ENCODE measurements around the gene KIF4B. TPM values are rescaled to one million over a fixed set of nuclear protein-coding genes. Genes with fewer than 3 reads are reported as not detected.
A peak's percentile ranks its signal among the peaks of the same experiment; 100 is the strongest.

The KIF4B gene
- total and polyA plus RNA-seq, 2 of the 8 experiments (the other 6 are each of a cell fraction or from before 2014, with no cell fraction given) = 0.02 to 0.15 TPM

GRCh38 chr5:155040984-155041653 lies 27.6 kb downstream of the KIF4B start:
- FAIRE-seq (no peak), DNase-seq (ENCODE audit: low read depth in 1 of 2, low spot score in 2 of 2) (no peak)
- no peaks in the 10 kb centered on the region for H4K20me1 ChIP-seq (replicated peaks in 1 of 2; ENCODE audit: control insufficient read depth in 1 of 2, insufficient read depth in 2 of 2, low read length in 2 of 2)
- H4K8ac ChIP-seq (ENCODE audit: extremely low read depth, insufficient read depth, low read length) = no peak overlapping the region
- H3K9ac ChIP-seq (replicated peaks in 1 of 4; ENCODE audit: extremely low read depth in 1 of 4, low read depth in 3 of 4, low read length in 3 of 4) = no peak overlapping the region
- 83% methylated on average over 3 of the region's 3 CpGs; no CpG with 5 or more reads in 1 of the 2 experiments for WGBS, 2 experiments (ENCODE audit: extremely low coverage in 1 of 2, insufficient coverage in 1 of 2, insufficient read length in 1 of 2, insufficient replicate concordance in 2 of 2, low coverage in 1 of 2, low lambda C conversion rate in 2 of 2, missing lambda C conversion rate in 1 of 2)
- peaks cover 0 to 7% (median 3%) of the 10 kb centered on the region in 4 experiments; a peak in 3 of 7 replicates for H3K4me1 ChIP-seq (replicated peaks in 1 of 4; ENCODE audit: control insufficient read depth in 3 of 4, insufficient read depth in 4 of 4, low read length in 3 of 4)
- no peak overlapping the region for H4K91ac ChIP-seq (replicated peaks; ENCODE audit: insufficient read length, low read length)
- no peaks in the 10 kb centered on the region for H3K79me1 ChIP-seq (ENCODE audit: low read depth, low read length)
- no peak overlapping the region for H2AK5ac ChIP-seq (ENCODE audit: low read depth, low read length)
- H4K5ac ChIP-seq (ENCODE audit: insufficient read length, low read depth, low read length) = no peak overlapping the region
- H3K79me2 ChIP-seq (ENCODE audit: control insufficient read depth in 1 of 2, insufficient read depth in 2 of 2, low read length in 2 of 2) = no peaks in the 10 kb centered on the region
- H3K36me3 ChIP-seq (ENCODE audit: control insufficient read depth in 2 of 4, insufficient read depth in 4 of 4, low read length in 3 of 4) = no peaks in the 10 kb centered on the region
- H3K27me3 ChIP-seq (replicated peaks in 1 of 4; ENCODE audit: control insufficient read depth in 3 of 4, extremely low read depth in 1 of 4, insufficient read depth in 3 of 4, low read length in 3 of 4) = no peaks in the 10 kb centered on the region
- no peak overlapping the region for H2BK12ac ChIP-seq (ENCODE audit: low read depth, low read length)
- no peak overlapping the region for H2BK20ac ChIP-seq (ENCODE audit: low read length)
- H3K23me2 ChIP-seq (ENCODE audit: low read depth, low read length) = no peaks in the 10 kb centered on the region
- H3K4me2 ChIP-seq (ENCODE audit: insufficient read depth in 1 of 2, low read depth in 2 of 2, low read length in 2 of 2) = no peak overlapping the region
- H2AFZ ChIP-seq (ENCODE audit: low read length) = 0 out of 2 replicates have a peak overlapping the region, but pooled peaks have one; percentile 16
- no peak overlapping the region for H3K27ac ChIP-seq (ENCODE audit: low read depth, low read length)
- H3K4ac ChIP-seq (replicated peaks; ENCODE audit: insufficient read length, low read depth, low read length) = no peak overlapping the region
- POLR2A ChIA-PET (ENCODE audit: partially characterized antibody) = no interaction called here
- H3K56ac ChIP-seq (replicated peaks; ENCODE audit: insufficient read length, low read depth, low read length) = no peak overlapping the region
- H2BK120ac ChIP-seq (replicated peaks; ENCODE audit: low read depth, low read length) = no peak overlapping the region
- H2BK5ac ChIP-seq (ENCODE audit: low read depth, low read length) = no peak overlapping the region
- H3K18ac ChIP-seq (ENCODE audit: extremely low read depth, low read length) = no peak overlapping the region
- CTCF ChIA-PET (ENCODE audit: partially characterized antibody) = interaction anchor here (0.6 to 1.3 kb wide), 3 partner anchors 25 to 55 kb away, joined by 3 to 4 read pairs (median 4); no protein-coding TSS in a partner anchor
- H3K14ac ChIP-seq (ENCODE audit: insufficient read length) = no peak overlapping the region
- no peaks in the 10 kb centered on the region for H3K9me3 ChIP-seq (ENCODE audit: insufficient read depth in 2 of 2, low read depth in 1 of 2, low read length in 1 of 2)
- no peak overlapping the region for H3K23ac ChIP-seq (ENCODE audit: insufficient read length)
- no peak overlapping the region for H3K4me3 ChIP-seq (ENCODE audit: extremely low read depth in 1 of 4, insufficient read depth in 2 of 4, low read depth in 3 of 4, low read length in 4 of 4)
- no peak overlapping the region for H2BK15ac ChIP-seq (ENCODE audit: low read length)
- TF ChIP-seq TAF7 (optimal IDR thresholded peaks at IDR 0.05; ENCODE audit: borderline replicate concordance, low read depth, low read length) (no peak), GTF2F1 (IDR thresholded peaks at IDR 0.05; ENCODE audit: borderline replicate concordance, low read depth, low read length) (no peak)

All from H1 (cell line).